ENCODE measurements around the gene ETS2.

Gene ETS2

GRCh38 chr21:38851101-38851500 lies 45.4 kb downstream of the ETS2 start:
- DNase-seq, result no peak
- Mint-ChIP-seq H3K4me1 (peaks cover 35% of the 10 kb centered on the region), H3K9me3 (peaks cover 3% of the 10 kb centered on the region), H3K36me3 (ENCODE audit: low read depth) (no peaks in the 10 kb centered on the region), H3K27ac (peak overlapping the region; percentile 37), H3K4me3 (peak overlapping the region; percentile 15), H3K27me3 (ENCODE audit: low read depth, poor library complexity) (peaks cover 8% of the 10 kb centered on the region)
- TF ChIP-seq CTCF (IDR thresholded peaks at IDR 0.05), result no peak

GRCh38 chr21:38852278-38852677 lies 46.5 kb downstream of the ETS2 start:
- Mint-ChIP-seq H3K4me1 (peaks cover 33% of the 10 kb centered on the region), H3K9me3 (peaks cover 3% of the 10 kb centered on the region), H3K27ac (no peak overlapping the region), H3K4me3 (no peak overlapping the region), H3K27me3 (ENCODE audit: low read depth, poor library complexity) (peaks cover 8% of the 10 kb centered on the region), H3K36me3 (ENCODE audit: low read depth) (no peaks in the 10 kb centered on the region)
- TF ChIP-seq CTCF (IDR thresholded peaks at IDR 0.05), result no peak
- no peak for DNase-seq

GRCh38 chr21:38852708-38853107 lies 47.0 kb downstream of the ETS2 start:
- peaks cover 33% of the 10 kb centered on the region for H3K4me1 Mint-ChIP-seq
- DNase-seq, result no peak
- no peak overlapping the region for H3K27ac Mint-ChIP-seq
- no peaks in the 10 kb centered on the region for H3K36me3 Mint-ChIP-seq (ENCODE audit: low read depth)
- no peak for TF ChIP-seq CTCF (IDR thresholded peaks at IDR 0.05)
- H3K4me3 Mint-ChIP-seq, result no peak overlapping the region
- H3K27me3 Mint-ChIP-seq (ENCODE audit: low read depth, poor library complexity), result peaks cover 8% of the 10 kb centered on the region
- H3K9me3 Mint-ChIP-seq, result peaks cover 3% of the 10 kb centered on the region

GRCh38 chr21:38853421-38853919 lies 47.7 kb downstream of the ETS2 start:
- peaks cover 11% of the 10 kb centered on the region for H3K27me3 Mint-ChIP-seq (ENCODE audit: low read depth, poor library complexity)
- no peak overlapping the region for H3K27ac Mint-ChIP-seq
- no peak for TF ChIP-seq CTCF (IDR thresholded peaks at IDR 0.05)
- peaks cover 39% of the 10 kb centered on the region for H3K4me1 Mint-ChIP-seq
- H3K9me3 Mint-ChIP-seq, result peaks cover 3% of the 10 kb centered on the region
- no peak overlapping the region for H3K4me3 Mint-ChIP-seq
- no peak for DNase-seq
- H3K36me3 Mint-ChIP-seq (ENCODE audit: low read depth), result no peaks in the 10 kb centered on the region

- H3K27ac Mint-ChIP-seq, result no peak overlapping the region
- H3K4me1 Mint-ChIP-seq, result peaks cover 10% of the 10 kb centered on the region
- no peaks in the 10 kb centered on the region for H3K36me3 Mint-ChIP-seq (ENCODE audit: low read depth)
- no peak for DNase-seq
- H3K4me3 Mint-ChIP-seq, result no peak overlapping the region
- TF ChIP-seq CTCF (IDR thresholded peaks at IDR 0.05), result no peak
- H3K9me3 Mint-ChIP-seq, result peaks cover 3% of the 10 kb centered on the region
- peaks cover 9% of the 10 kb centered on the region for H3K27me3 Mint-ChIP-seq (ENCODE audit: low read depth, poor library complexity)
Measured at GRCh38 chr21:38857152-38857825, 51.6 kb downstream of the ETS2 start.

All from nephron progenitor cell (in vitro differentiated cells).